HG03558 (cell line): ENCODE measurements around the gene HLA-F.

Experiments used
- ATAC-seq: cut with Tn5 transposase; IDR thresholded peaks from one replicate; pipeline ENCODE4 v1.9.1; 2021; ENCODE audit warnings: moderate number of reproducible peaks; ENCODE audit not compliant: unreplicated experiment; ENCODE audit errors: extremely low read depth

The HLA-F gene

DNA sequence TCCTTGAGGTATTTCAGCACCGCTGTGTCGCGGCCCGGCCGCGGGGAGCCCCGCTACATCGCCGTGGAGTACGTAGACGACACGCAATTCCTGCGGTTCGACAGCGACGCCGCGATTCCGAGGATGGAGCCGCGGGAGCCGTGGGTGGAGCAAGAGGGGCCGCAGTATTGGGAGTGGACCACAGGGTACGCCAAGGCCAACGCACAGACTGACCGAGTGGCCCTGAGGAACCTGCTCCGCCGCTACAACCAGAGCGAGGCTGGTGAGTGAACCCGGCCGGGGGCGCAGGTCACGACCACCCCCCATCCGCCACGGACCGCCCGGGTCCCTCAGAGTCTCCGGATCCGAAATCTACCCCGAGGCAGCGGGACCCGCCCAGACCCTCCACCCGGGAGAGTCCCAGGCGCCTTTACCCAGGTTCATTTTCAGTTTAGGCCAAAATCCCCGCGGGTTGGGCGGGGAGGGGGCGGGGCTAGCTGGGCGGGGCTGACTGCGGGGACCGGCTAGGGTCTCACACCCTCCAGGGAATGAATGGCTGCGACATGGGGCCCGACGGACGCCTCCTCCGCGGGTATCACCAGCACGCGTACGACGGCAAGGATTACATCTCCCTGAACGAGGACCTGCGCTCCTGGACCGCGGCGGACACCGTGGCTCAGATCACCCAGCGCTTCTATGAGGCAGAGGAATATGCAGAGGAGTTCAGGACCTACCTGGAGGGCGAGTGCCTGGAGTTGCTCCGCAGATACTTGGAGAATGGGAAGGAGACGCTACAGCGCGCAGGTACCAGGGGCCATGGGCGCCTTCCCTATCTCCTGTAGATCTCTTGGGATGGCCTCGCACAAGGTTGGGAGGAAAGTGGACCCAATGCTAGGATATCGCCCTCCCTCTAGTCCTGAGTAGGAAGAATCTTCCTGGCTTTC, 693 bp downstream of the HLA-F start:
- no peak for ATAC-seq

DNA sequence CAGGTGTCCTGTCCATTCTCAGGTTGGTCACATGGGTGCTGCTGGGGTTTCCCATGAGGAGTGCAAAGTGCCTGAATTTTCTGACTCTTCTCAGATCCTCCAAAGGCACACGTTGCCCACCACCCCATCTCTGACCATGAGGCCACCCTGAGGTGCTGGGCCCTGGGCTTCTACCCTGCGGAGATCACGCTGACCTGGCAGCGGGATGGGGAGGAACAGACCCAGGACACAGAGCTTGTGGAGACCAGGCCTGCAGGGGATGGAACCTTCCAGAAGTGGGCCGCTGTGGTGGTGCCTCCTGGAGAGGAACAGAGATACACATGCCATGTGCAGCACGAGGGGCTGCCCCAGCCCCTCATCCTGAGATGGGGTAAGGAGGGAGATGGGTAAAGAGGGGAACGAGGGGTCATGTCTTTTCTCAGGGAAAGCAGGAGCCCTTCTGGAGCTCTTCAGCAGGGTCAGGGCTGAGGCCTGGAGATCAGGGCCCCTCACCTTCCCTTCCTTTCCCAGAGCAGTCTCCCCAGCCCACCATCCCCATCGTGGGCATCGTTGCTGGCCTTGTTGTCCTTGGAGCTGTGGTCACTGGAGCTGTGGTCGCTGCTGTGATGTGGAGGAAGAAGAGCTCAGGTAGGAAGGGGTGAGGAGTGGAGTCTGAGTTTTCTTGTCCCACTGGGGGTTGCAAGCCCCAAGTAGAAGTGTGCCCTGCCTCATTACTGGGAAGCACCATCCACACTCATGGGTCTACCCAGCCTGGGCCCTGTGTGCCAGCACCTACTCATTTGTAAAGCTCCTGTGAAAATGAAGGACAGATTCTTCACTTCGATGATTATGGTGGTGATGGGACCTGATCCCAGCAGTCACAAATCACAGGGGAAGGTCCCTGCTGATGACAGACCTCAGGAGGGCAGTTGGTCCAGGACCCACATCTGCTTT, 2.0 kb downstream of the HLA-F start:
- no peak for ATAC-seq

DNA sequence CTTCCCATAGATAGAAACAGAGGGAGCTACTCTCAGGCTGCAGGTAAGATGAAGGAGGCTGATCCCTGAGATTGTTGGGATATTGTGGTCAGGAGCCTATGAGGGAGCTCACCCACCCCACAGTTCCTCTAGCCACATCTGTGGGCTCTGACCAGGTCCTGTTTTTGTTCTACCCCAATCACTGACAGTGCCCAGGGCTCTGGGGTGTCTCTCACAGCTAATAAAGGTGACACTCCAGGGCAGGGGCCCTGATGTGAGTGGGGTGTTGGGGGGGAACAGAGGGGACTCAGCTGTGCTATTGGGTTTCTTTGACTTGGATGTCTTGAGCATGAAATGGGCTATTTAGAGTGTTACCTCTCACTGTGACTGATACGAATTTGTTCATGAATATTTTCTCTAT, 2.8 kb downstream of the HLA-F start:
- ATAC-seq = no peak

DNA sequence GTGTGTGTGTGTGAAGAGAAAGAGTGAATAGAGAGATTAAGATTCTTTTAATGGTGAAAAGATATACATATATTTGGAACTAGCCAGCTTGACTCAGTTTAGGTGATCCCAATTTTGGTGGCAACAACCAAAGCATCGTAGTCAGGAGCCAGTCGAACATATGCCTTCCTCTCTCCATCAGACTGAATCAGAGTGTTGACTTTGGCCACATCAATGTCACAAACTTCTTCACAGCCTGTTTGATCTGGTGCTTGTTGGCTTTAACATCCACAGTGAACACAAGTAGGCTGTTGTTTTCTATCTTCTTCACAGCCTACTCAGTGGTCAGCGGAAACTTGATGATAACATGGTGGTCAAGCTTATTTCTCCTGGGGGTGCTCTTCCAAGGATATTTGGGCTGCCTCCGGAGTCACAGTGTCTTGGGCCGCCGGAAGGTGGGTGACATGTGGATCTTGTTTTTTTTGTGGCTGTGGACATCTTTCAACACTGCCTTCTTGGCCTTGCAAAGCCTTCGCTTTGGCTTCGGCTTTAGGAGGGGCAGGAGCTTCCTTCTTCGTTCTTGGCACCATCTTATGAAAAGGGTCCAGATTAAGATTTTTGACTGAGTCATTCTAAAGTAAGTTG, 3.4 kb downstream of the HLA-F start:
- no peak for ATAC-seq

DNA sequence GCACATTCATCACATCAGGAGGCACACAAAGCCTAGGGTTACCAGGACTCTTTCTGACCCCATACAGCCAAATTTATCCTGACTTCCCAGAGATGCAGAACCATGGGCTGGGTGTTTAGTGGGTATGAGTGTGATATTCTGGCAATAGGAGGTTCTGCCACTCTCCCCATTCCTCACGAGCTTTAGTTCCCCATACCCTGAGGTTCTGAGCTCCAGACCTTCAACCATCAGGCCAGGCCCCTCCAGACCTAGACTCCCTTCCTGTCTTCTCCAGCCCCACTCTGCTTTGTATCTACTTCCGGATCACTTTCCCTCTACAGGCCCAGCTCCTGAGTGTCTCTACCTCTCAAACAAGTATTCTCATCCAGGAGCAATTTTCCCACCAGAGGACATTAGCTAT, 4.4 kb downstream of the HLA-F start:
- no peak for ATAC-seq

DNA sequence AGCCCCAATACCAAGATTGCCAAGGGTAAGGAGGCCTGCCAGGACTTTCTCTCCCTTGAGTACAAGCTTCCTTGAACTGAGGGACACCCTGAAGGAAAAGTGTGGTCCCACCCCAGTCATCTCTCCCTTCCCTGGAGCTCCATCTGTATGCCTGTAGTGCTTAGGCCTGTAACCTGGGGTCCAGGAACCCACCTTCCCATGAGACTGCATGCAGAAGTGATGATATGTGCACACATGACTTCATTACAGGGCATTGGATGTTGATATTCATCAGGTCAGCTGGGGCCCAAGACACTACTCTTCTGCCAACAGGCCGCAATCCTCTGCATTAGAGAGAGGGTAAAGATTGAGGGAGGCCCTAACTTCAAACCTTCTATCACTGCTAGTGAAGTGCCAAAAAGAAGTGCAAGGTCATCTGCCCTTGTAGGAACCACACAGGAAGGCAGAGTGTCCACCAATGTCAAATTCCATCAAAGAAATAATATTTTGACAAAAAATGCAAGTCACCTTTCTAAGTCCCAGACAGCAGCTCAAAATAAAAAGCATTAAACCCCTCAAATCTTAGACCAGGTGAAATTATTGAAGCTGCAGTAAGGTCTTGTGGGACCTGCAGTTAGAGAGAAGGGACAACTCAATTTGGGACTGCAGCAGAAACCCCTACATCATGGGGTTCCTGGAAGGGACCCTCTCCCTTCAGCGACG, 5.1 kb downstream of the HLA-F start:
- no peak for ATAC-seq

DNA sequence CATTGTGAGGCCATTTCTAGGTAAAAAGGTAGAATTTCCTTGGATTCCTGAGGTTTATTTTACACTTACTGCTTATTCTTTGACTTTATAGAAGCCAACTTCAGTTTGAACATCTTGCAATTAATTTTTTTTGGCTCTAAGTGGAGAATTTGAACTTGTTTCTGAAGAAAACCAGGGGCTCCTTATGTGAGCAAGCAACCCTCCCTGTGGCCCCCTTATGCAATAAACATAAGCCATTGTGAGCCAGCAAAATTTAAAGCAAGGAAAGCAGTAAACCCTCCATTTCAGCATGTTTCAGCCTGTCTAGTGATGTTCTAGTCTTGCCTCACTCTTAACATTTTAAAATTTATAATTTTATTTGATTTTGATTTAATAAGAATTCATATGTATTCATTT, 5.6 kb downstream of the HLA-F start:
- no peak for ATAC-seq

DNA sequence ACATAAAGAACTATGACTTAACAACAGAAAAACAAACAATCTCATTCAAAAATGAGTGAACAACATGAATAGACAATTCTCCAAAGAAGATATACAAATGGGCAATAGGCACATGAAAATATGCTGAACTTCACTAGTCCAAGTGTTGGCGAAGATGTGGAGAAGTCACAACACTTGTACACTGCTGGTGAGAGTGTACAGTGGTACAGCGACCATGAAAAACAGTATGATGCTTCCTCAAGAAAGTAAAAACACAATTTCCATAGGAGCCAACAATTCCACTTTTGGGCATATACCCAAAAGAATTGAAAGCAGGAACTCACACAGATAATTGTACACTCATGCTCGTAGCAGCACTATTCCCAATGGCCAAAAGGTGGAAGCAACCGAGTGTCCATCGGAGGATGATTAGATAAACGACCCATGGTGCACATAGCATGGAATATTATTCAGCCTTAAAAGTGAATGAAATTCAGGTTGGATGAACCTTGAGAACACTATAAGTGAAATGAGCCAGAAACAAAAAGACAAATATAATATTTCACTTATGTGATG, 6.6 kb downstream of the HLA-F start:
- no peak for ATAC-seq

DNA sequence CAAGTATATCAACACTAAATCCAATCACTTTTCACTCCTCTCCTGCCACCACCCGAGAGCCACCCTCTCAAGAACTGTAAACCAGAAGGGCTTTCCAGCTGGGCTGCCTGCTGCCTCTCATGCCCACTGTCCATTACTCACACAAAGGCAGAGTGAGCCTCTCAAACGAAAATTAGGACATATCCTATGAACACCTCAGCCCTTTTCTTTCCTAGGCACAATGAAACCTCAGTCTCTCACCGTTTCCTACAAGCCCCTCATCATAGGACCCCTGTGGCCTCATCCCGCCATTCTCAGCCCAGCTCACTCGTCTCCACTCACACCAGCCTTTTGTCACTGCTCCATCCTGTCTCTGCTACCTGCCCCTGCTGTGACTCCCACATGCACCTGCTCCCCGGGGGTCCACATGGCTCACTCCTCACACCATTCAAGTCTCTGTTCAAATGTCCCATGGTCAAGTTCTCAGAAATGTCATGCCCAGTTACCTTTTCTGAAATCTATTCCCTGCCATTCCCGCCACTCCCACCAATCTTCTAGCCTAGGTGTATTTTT, 7.4 kb downstream of the HLA-F start:
- no peak for ATAC-seq

DNA sequence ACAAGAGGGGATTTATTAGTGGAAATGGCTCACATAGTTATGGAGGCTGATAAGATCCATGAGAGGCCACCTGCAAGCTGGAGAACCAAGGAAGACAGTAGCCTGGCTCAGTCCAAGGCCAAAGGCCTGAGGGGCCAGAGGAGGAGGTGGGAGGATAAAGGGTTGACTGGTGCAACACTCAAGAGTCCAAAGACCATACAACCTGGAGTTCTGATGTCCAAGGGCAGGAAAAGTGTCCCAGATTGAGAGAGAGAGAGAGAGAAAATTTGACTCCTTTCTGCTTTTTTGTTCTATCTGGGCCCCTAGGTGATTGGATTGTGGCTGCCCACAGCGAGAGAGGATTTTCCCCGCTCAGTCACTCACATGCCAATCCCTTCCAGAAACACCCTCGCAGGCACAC, 8.0 kb downstream of the HLA-F start:
- no peak for ATAC-seq

DNA sequence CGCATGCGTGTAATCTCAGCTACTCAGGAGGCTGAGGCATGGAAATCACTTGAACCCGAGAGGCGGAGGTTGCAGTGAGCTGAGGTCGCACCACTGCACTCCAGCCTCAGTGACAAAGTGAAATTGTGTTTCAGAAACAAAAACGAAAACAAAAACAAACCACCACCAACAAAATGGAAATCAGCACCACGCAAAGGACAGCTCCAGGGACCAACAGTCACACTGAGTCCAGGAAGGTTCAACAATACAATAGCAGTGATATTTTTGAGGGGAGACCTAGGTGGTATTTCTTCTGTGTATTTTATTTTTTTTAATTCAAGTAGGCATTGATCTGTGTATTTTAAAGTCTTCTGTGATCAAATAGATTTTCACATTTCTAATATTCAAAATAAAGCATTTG, 9.8 kb downstream of the HLA-F start:
- no peak for ATAC-seq

DNA sequence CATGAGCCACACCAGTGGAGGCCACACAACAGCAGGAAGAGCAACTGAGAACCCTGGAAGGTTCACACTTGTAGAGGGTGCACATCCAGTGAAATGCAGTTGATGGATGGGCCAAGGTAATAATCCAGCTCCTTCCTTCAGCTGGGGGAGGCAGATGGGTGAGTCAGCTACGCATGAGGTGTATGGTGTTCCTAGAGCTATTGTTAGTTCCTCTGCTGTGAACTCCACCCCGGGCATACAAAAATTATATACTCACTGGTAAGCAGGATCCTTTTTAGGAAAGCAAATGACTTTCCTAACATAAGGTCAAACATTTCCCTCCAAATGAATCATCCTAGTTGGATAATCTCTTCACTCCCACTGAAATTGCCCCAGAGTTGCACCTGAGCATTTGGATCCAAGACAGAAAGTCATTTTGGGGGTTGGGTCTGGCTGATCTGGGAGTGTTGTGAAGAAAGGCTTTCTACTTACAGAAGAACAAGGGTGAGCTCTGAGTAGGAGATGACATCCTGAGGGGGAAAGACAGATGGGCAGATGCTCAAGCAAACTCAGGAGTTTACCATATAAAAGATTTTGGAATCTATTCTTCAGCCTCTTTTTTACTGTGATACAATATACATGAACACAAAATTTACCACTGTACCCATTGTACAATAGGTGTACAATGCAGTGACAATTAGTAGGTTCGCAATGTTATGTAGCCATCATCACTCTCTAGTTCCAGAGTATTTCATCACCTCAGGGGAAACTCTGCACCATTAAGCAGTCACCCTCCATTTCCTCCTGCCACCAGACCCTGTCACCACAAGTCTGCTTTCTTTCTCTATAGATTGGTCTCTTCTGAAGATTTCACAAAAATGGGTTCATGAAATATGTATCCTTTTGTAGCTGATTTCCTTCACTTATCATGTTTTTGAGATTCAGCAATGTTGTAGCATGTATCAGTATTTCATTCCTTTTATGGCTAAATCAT, 11.1 kb downstream of the HLA-F start:
- no peak for ATAC-seq

DNA sequence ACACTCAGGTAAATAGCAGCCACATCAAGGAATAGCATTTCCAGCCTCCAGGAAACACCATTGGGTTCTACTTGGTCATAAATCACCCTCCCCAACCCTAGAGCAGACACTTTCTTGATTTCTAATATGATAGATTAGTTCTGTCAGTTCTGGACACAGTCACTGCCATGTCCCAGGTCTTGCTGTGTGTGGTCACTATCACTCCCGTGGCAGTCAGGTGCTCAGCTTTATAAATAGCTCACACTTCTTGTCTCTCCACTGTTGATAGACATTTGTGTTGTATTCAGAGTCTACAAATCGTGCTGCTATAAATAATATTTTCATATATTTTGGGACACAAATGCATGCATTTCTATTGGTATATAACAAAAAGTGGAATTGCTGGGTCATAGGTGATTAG, 13.3 kb downstream of the HLA-F start:
- no peak for ATAC-seq

DNA sequence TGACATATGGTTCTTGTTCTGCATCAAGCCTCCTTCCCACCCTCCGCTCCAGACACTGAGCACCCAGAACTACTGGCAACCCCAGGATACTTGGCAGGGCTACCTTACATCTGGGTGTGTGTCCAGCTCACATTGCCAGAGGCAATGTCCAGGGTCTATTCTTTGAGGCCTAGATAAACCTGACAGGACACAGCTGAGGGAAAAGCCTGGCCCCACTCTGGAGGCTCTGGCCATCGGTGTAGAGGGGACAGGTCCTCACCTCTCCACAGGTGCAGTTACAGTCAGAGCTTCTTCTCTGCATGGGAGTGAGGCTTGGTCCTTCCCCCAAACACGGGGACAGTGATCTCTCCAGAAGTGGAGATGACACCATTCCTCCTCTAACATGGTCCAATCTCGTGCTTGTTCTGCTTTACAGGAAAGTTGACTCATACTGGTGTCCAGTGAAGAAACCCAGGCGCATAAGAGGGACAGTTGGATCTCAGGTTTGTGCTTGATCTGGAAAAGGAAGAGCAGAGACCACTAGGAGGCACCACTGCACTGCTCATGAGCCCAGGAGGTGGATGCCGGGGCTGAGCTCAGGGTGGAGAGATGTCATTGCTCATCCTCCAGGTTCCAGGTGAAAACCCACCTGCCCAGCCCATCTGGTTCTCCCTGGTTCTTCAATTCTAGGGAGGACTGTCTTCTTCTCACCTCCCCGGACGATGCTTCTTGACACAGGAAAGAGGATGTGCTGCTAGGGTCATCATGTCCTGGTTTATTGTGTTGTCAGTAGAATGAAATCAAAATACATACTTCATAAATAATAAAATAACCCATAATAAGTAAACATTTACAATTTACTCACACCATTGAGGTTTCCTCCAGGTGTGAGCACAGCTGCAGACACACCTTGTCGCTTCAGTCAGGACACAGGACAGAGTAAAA, 14.7 kb downstream of the HLA-F start:
- ATAC-seq = no peak

DNA sequence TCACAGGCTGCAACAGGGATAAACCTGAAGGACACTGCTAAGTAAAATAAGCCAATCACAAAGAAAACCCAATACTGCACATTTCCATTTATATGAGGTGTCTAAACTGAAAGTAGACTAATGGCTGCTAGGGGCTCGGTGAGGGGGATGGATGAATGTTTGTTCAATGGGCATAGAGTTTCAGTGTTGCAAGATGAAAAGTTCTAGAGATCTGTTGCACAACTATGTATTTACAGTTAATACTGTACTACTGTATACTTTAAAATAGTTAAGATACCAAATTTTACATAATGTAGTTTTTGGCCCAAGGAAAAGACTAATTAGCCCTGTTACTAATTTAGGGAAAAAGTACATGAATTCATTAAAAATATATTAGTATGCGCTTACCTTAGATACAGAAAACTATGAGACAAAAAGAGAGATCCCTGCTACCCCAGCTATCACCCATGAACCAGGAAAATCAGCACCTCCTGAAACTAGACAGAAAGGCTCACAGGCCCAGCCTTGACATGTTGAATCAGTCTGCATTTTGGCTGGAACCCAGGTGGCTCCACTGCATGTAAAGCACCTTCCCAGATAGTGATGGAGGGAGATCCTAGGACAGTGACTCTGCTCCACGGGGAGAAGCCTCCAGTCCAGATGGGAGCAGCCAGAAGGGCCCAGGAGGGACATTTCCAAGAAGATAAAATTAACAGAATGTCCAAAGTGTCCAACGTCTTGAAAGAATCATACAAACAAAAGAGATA, 16.1 kb downstream of the HLA-F start:
- ATAC-seq = no peak

DNA sequence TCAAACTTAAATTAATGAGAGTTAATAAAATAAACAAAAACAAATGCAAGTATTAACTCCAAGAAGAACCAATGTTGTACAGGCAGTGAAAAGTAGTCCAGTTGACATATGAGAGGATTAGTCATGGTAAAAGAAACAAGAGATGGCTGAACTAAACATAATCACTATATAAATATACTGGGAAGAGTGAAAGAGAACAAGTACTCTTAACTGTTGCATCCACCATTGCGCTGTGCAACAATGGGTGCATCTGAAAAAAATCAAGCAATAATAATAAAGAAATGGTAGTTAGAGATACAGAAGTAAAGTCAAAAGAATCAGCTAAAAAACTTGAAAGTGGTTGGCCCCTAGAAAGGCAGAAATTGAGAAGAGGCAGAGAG, 16.6 kb downstream of the HLA-F start:
- no peak for ATAC-seq

DNA sequence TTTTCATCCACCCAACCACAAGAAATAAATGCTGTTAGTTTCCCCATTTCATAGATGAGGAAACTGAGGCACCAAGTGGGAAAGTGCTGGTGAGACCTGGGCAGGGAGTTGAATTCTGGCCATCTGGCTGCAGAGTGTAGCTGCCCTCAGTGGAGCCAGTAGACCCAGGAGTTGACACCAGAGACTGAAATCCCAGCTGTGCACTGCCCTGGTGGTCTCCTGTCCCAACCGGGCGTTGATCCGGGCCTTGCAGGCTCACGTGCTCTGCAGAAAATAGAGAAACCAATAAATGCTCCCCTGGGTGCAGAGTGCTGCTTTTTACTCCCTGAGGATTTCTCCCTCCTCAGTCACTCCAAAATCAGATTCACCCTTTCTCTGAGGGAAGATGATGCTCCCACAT, 18.4 kb downstream of the HLA-F start:
- ATAC-seq = no peak
